ENCODE data around the gene HSF2BP.
"Not testable (repeated sequence)": the region's sequence is repeated elsewhere in the genome, so short reads cannot be mapped to it uniquely, and the experiment has no call there.

HSF2BP gene

GRCh38 chr21:43692949-43693348, 33.7 kb upstream of the HSF2BP start:
- H3K9me3 ChIP-seq (ENCODE audit: control insufficient read depth, insufficient read depth, low read length): no peaks in the 10 kb centered on the region
- H3K4me1 ChIP-seq (ENCODE audit: insufficient read depth, low read length): no peaks in the 10 kb centered on the region
- no peak overlapping the region for H3K9ac ChIP-seq (ENCODE audit: low read depth, low read length)
- peaks cover 19% of the 10 kb centered on the region for H3K36me3 ChIP-seq (ENCODE audit: insufficient read depth, low read length)

GRCh38 chr21:43691801-43692200, 32.5 kb upstream of the HSF2BP start:
- peaks cover 23% of the 10 kb centered on the region for H3K36me3 ChIP-seq (ENCODE audit: insufficient read depth, low read length)
- no peaks in the 10 kb centered on the region for H3K4me1 ChIP-seq (ENCODE audit: insufficient read depth, low read length)
- H3K9me3 ChIP-seq (ENCODE audit: control insufficient read depth, insufficient read depth, low read length): no peaks in the 10 kb centered on the region
- no peak overlapping the region for H3K9ac ChIP-seq (ENCODE audit: low read depth, low read length)

DNA sequence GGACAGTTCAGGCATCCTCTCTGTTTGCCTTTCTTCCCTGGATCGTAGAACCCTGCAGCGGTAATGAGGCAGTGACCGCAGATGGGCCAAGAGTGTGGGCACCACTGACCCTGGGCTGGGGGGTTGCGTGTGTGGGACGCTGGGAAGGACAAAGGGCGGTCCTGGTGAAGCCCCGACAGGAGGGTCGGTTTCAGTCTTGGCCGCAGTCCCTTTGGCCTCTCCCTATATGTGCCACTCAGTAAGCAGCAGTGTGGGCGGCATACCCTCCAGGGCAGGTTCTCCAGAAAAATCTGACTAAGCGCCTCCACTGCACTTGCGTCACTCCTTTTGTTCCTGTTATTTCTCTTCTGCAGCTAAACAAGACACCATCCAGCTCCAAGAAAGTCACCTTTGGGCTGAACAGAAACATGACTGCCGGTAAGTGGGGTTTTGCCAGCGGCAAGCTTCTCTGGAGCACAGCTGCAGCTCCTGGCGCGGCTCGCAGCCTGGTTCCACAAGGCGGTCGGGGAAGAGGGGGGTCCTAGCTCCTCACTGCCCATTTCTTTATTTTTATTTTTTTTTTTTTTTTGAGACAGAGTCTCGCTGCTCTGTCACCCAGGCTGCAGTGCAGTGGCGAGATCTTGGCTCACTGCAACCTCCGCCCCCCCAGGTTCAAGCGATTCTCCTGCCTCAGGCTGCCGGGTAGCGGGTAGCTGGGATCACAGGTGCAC, 32.0 kb upstream of the HSF2BP start:
- Histone ChIP-seq H3K36me3 (ENCODE audit: insufficient read depth, low read length) (peaks cover 29% of the 10 kb centered on the region), H3K9ac (ENCODE audit: low read depth, low read length) (no peak overlapping the region), H3K4me1 (ENCODE audit: insufficient read depth, low read length) (no peaks in the 10 kb centered on the region), H3K9me3 (ENCODE audit: control insufficient read depth, insufficient read depth, low read length) (no peaks in the 10 kb centered on the region)

- no peak overlapping the region for H3K9ac ChIP-seq (ENCODE audit: low read depth, low read length)
- H3K4me1 ChIP-seq (ENCODE audit: insufficient read depth, low read length): no peaks in the 10 kb centered on the region
- H3K36me3 ChIP-seq (ENCODE audit: insufficient read depth, low read length): peaks cover 37% of the 10 kb centered on the region
- H3K9me3 ChIP-seq (ENCODE audit: control insufficient read depth, insufficient read depth, low read length): no peaks in the 10 kb centered on the region
Measured at GRCh38 chr21:43690346-43690745, 31.1 kb upstream of the HSF2BP start.

DNA sequence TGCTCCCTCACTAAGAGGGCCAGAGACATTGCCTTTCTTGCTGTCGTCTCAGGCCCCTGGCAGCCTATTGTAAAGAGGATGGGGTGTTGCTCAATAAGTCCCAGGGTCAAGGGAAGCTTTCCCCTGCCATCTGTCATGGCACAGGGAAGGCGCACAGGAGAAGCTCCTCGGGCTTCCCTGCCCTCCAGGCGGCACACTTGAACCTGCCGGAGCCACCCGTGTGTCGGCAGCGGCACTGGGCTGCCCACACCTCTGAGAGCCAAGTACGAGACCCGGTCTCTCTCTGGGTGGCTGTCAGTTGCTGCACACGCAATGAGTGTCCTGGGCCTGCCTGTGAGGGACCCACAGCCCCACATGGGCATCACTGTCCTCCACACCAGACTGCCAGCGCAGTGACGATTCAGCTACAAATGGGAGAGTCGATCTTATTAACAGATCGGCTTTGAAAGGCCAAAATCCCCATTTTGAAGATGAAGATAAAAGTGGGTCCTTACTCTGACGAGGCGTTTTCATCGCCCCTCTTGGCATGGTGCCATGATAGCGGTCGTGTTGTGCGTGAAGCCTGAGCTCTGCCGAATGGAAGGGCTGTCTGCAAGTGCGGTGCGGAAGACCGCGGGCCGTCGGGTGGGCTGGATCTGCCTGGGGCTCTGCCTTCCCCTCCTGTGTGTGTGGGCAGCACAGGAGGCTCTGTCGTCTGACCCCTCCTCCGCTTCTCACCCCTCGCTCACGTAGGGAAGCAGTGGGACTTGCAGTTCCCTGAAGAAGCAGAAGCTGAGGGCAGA, 30.5 kb upstream of the HSF2BP start:
- Histone ChIP-seq H3K4me1 (ENCODE audit: insufficient read depth, low read length) (no peaks in the 10 kb centered on the region), H3K9ac (ENCODE audit: low read depth, low read length) (no peak overlapping the region), H3K9me3 (ENCODE audit: control insufficient read depth, insufficient read depth, low read length) (no peaks in the 10 kb centered on the region), H3K36me3 (ENCODE audit: insufficient read depth, low read length) (peaks cover 42% of the 10 kb centered on the region)

GRCh38 chr21:43688906-43689305, 29.6 kb upstream of the HSF2BP start:
- Histone ChIP-seq H3K36me3 (ENCODE audit: insufficient read depth, low read length) (peaks cover 42% of the 10 kb centered on the region), H3K4me1 (ENCODE audit: insufficient read depth, low read length) (no peaks in the 10 kb centered on the region), H3K9me3 (ENCODE audit: control insufficient read depth, insufficient read depth, low read length) (no peaks in the 10 kb centered on the region), H3K9ac (ENCODE audit: low read depth, low read length) (no peak overlapping the region)

DNA sequence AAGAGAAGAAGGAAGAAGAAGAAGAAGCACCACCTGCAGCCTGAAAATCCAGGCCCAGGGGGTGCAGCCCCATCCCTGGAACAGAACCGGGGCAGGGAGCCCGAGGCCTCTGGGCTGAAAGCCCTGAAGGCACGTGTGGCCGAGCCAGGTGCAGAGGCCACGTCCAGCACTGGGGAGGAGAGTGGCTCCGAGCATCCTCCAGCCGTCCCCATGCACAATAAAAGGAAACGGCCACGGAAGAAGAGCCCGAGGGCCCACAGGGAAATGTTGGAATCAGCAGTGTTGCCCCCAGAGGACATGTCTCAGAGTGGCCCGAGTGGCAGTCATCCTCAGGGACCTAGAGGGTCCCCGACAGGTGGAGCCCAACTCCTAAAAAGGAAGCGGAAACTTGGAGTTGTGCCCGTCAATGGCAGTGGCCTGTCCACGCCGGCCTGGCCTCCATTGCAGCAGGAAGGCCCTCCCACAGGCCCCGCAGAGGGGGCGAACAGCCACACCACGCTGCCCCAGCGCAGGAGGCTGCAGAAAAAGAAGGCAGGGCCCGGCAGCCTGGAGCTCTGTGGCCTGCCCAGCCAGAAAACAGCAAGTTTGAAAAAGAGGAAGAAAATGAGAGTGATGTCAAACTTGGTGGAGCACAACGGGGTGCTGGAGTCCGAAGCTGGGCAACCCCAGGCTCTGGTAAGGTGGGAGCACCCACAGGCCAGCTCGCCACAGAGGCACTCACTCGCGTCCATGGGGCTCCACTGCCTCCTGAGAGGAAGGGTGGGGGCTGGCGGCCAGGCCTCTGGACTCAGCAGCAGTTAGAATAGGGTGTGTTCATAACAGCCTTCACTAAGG, 28.5 kb upstream of the HSF2BP start:
- H3K4me1 ChIP-seq (ENCODE audit: insufficient read depth, low read length): no peaks in the 10 kb centered on the region
- H3K9me3 ChIP-seq (ENCODE audit: control insufficient read depth, insufficient read depth, low read length): no peaks in the 10 kb centered on the region
- no peak overlapping the region for H3K9ac ChIP-seq (ENCODE audit: low read depth, low read length)
- H3K36me3 ChIP-seq (ENCODE audit: insufficient read depth, low read length): peaks cover 46% of the 10 kb centered on the region

DNA sequence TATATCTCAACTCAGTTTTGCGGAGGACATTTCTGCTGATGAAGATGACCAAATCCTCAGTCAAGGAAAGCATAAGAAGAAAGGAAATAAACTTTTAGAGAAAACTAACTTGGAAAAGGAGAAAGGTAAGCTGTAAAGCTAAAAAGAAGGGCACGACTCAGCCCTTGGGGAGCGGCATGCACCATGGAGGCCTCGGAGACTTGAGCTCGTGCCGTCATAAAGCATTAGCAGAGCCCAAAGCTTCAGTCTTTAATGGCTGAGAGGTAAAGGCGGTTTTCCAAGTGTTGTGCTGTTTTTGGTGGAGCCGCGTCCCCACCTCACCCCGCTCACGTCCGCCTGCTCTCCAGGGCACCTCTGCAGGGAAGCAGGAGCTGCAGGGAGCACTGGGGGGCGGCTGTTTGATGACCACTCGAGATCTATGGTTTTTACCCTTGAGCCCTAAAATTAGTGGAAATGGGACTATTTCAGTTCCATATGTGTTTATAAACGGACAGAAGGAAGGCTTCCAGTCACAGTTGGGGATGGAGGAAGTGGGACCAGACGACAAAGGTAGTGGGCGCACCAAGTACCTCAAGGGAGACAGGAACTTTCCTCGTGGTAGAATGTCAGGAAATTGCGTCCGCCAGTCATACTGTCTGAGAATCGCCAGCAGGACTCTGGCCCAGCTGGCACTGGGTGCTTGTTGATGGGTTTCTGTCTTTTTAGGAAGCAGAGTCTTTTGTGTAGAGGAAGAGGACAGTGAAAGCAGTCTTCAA, 27.7 kb upstream of the HSF2BP start:
- H3K9me3 ChIP-seq (ENCODE audit: control insufficient read depth, insufficient read depth, low read length): no peaks in the 10 kb centered on the region
- no peak overlapping the region for H3K9ac ChIP-seq (ENCODE audit: low read depth, low read length)
- H3K36me3 ChIP-seq (ENCODE audit: insufficient read depth, low read length): peaks cover 50% of the 10 kb centered on the region
- H3K4me1 ChIP-seq (ENCODE audit: insufficient read depth, low read length): no peaks in the 10 kb centered on the region

DNA sequence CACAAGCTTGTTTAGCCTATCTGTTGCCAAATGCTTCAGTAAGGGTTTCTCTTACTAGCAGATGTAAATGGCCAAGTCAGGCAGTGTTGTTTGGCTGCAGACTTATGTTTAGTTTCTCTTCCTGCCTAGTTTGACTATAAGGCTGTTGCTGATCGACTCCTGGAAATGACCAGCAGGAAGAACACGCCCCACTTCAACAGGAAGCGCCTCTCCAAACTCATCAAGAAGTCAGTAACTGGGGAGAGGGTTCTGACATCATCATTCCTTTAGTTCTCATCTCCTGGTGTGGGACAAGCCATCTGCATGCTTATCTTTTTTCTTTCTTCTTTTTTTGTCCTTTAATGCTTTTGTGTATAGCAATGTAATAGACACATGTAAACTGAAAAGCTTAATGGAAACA, 25.1 kb upstream of the HSF2BP start:
- Histone ChIP-seq H3K9ac (ENCODE audit: low read depth, low read length) (no peak overlapping the region), H3K36me3 (ENCODE audit: insufficient read depth, low read length) (peaks cover 48% of the 10 kb centered on the region), H3K4me1 (ENCODE audit: insufficient read depth, low read length) (no peaks in the 10 kb centered on the region), H3K9me3 (ENCODE audit: control insufficient read depth, insufficient read depth, low read length) (no peaks in the 10 kb centered on the region)

DNA sequence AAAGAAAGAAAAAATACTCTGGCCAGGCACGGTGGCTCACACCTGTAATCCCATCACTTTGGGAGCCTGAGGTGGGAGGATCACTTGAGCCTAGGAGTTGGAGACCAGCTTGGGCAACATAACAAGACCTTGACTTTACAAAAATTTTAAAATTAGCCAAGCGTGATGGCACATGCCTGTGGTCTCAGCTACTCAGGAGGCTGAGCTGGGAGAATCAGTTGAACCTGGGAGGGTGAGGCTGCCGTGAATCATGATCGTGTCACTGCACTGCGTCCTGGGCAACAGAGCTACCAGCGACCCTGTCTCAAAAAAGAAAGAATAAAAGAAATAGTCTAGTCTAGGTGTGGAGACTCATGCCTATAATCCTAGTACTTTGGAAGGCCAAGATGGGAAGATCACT, 22.4 kb upstream of the HSF2BP start:
- no peaks in the 10 kb centered on the region for H3K4me1 ChIP-seq (ENCODE audit: insufficient read depth, low read length)
- H3K9ac ChIP-seq (ENCODE audit: low read depth, low read length): no peak overlapping the region
- no peaks in the 10 kb centered on the region for H3K9me3 ChIP-seq (ENCODE audit: control insufficient read depth, insufficient read depth, low read length)
- peaks cover 40% of the 10 kb centered on the region for H3K36me3 ChIP-seq (ENCODE audit: insufficient read depth, low read length)

- H3K4me1 ChIP-seq (ENCODE audit: insufficient read depth, low read length); H3K9ac ChIP-seq (ENCODE audit: low read depth, low read length); H3K9me3 ChIP-seq (ENCODE audit: control insufficient read depth, insufficient read depth, low read length): not testable (repeated sequence)
- peaks cover 36% of the 10 kb centered on the region for H3K36me3 ChIP-seq (ENCODE audit: insufficient read depth, low read length)
Measured at GRCh38 chr21:43680421-43680820, 21.1 kb upstream of the HSF2BP start.

DNA sequence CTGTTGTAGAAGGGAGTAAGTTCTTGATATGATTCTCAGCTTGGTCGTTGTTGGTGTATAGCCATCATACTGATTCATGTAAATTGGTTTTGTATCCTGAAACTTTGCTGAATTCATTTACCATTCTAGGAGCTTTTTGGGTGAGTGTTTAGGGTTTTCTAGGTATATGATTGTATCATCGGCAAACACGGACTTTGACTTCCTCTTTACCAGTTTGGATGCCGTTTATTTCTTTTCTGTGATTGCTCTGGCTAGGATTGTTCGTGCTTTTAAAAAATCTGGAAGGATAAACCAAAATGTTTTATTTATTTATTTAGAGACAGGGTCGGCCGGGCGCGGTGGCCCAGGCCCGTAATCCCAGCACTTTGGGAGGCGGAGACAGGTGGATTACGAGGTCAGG, 20.7 kb upstream of the HSF2BP start:
- no peaks in the 10 kb centered on the region for H3K4me1 ChIP-seq (ENCODE audit: insufficient read depth, low read length)
- no peaks in the 10 kb centered on the region for H3K9me3 ChIP-seq (ENCODE audit: control insufficient read depth, insufficient read depth, low read length)
- peaks cover 31% of the 10 kb centered on the region for H3K36me3 ChIP-seq (ENCODE audit: insufficient read depth, low read length)
- H3K9ac ChIP-seq (ENCODE audit: low read depth, low read length): no peak overlapping the region

GRCh38 chr21:43676391-43676790, 17.1 kb upstream of the HSF2BP start:
- peaks cover 23% of the 10 kb centered on the region for H3K36me3 ChIP-seq (ENCODE audit: insufficient read depth, low read length)
- H3K4me1 ChIP-seq (ENCODE audit: insufficient read depth, low read length): no peaks in the 10 kb centered on the region
- no peak overlapping the region for H3K9ac ChIP-seq (ENCODE audit: low read depth, low read length)
- no peaks in the 10 kb centered on the region for H3K9me3 ChIP-seq (ENCODE audit: control insufficient read depth, insufficient read depth, low read length)

DNA sequence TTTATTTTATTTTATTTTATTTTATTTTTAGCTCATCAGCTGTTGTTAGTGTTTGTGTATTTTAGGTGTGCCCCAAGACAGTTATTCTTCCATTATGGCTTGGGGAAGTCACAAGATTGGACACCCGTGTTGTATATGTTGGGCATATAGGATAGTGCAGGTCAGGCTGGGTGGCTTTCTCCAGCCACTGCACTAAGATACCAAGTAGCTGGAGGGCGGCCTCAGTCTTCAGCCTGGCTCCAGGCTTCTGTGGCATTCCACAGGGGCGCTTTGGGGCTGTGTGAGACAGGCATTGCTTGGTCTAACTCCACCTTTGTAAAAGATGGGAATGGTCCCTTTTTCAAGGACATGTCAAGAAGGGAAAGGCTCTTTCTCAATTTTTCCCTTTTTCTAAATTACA, 16.6 kb upstream of the HSF2BP start:
- Histone ChIP-seq H3K4me1 (ENCODE audit: insufficient read depth, low read length) (no peaks in the 10 kb centered on the region), H3K9ac (ENCODE audit: low read depth, low read length) (no peak overlapping the region), H3K36me3 (ENCODE audit: insufficient read depth, low read length) (peaks cover 27% of the 10 kb centered on the region), H3K9me3 (ENCODE audit: control insufficient read depth, insufficient read depth, low read length) (no peaks in the 10 kb centered on the region)
